Nephron progenitor cell (in vitro differentiated cells): ENCODE data around the gene CUZD1.

Experiments
- DNase-seq: peaks from one replicate; pipeline ENCODE4 v3.0.0; 2021
- H3K27ac Mint-ChIP-seq: 2 replicates; pipeline ENCODE4 v1.8.0; 2021; ENCODE audit warnings: mild to moderate bottlenecking, moderate library complexity, mixed read lengths
- H3K27me3 Mint-ChIP-seq: 2 replicates; pipeline ENCODE4 v1.8.0; 2021; ENCODE audit warnings: mild to moderate bottlenecking, low read depth, mixed read lengths; ENCODE audit not compliant: poor library complexity
- H3K36me3 Mint-ChIP-seq: 2 replicates; pipeline ENCODE4 v1.8.0; 2021; ENCODE audit warnings: low read depth, mixed read lengths
- H3K4me1 Mint-ChIP-seq: 2 replicates; pipeline ENCODE4 v1.8.0; 2021; ENCODE audit warnings: mixed read lengths
- H3K4me3 Mint-ChIP-seq: 2 replicates; pipeline ENCODE4 v1.8.0; 2021; ENCODE audit warnings: mild to moderate bottlenecking, moderate library complexity, mixed read lengths
- H3K9me3 Mint-ChIP-seq: 2 replicates; pipeline ENCODE4 v1.8.0; 2021; ENCODE audit warnings: mild to moderate bottlenecking, moderate library complexity, mixed read lengths
- TF ChIP-seq, protein P1 (sequence below): fragments of 200-600 bp; sonication (generic); IDR thresholded peaks from 2 replicates; pipeline ENCODE4 v1.5.0; 2021; ENCODE audit warnings: antibody characterized with exemption

The CUZD1 gene

DNA sequence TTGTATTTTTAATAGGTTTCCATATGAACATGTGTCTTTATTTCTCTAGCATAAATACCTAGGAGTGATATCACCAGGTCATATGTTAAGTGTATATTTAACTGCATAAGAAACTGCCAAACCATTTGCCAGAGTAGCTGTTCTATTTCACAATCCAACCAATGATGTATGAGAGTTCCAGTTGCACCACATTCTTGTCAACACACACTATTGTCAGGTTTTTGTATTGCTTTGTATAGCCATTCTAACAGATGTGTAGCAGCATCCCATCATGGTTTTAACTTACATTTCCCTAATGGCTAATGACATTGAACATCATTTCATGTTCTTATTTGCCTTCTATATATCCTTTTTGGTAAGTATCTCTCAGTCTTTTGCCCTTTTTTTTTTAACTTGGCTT, 4.1 kb downstream of the CUZD1 start:
- TF ChIP-seq, protein P1, sequence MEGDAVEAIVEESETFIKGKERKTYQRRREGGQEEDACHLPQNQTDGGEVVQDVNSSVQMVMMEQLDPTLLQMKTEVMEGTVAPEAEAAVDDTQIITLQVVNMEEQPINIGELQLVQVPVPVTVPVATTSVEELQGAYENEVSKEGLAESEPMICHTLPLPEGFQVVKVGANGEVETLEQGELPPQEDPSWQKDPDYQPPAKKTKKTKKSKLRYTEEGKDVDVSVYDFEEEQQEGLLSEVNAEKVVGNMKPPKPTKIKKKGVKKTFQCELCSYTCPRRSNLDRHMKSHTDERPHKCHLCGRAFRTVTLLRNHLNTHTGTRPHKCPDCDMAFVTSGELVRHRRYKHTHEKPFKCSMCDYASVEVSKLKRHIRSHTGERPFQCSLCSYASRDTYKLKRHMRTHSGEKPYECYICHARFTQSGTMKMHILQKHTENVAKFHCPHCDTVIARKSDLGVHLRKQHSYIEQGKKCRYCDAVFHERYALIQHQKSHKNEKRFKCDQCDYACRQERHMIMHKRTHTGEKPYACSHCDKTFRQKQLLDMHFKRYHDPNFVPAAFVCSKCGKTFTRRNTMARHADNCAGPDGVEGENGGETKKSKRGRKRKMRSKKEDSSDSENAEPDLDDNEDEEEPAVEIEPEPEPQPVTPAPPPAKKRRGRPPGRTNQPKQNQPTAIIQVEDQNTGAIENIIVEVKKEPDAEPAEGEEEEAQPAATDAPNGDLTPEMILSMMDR = no peak
- Mint-ChIP-seq H3K9me3 (peaks cover 5% of the 10 kb centered on the region), H3K27ac (no peak overlapping the region), H3K4me3 (no peak overlapping the region), H3K4me1 (no peaks in the 10 kb centered on the region), H3K27me3 (peaks cover 5% of the 10 kb centered on the region), H3K36me3 (no peaks in the 10 kb centered on the region)
- no peak for DNase-seq

DNA sequence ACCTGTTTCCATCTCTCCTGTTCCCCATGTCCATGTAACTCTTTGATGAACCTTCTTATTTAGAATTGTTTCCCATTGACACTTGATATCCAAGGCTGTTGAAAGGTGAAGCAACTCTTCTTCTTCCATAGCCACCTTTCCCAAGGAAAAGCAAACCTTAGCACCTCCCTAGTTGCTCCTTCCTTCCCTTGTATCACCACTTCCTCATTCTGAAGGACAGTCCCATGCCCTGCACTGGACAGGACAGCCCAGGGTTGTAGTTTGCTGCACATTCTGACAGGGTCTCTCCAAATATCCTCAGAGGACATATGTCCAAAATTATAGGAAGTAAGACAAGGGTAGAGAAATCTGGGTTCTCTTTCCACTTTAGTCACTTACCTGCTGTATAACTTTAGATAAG, 6.2 kb downstream of the CUZD1 start:
- Mint-ChIP-seq H3K27me3 (peaks cover 9% of the 10 kb centered on the region), H3K27ac (no peak overlapping the region), H3K4me3 (no peak overlapping the region), H3K9me3 (peaks cover 5% of the 10 kb centered on the region), H3K36me3 (no peaks in the 10 kb centered on the region), H3K4me1 (no peaks in the 10 kb centered on the region)
- no peak for DNase-seq
- TF ChIP-seq, protein P1 = no peak

DNA sequence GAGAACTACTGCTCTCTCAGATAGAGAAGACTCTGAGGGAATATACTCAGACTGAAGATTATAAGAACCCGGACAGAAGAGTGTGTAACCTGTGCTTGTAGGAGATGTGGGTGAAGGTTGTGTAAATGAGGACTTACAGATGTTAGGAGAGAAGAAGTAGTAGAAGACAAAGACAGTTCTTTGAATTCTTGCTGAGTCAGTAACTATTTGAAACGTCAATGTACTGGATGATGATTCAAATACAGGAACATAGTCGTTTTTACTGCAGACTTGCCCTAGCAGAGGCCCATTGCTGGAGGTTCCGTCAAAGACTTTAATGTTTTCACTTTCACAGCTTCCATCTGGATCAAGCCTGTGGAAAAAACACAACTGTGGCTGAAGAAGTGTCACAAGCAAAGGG, 6.8 kb downstream of the CUZD1 start:
- no peak for DNase-seq
- Mint-ChIP-seq H3K27ac (no peak overlapping the region), H3K9me3 (peaks cover 5% of the 10 kb centered on the region), H3K4me1 (no peaks in the 10 kb centered on the region), H3K36me3 (no peaks in the 10 kb centered on the region), H3K27me3 (peaks cover 9% of the 10 kb centered on the region), H3K4me3 (no peak overlapping the region)
- TF ChIP-seq, protein P1 = no peak

DNA sequence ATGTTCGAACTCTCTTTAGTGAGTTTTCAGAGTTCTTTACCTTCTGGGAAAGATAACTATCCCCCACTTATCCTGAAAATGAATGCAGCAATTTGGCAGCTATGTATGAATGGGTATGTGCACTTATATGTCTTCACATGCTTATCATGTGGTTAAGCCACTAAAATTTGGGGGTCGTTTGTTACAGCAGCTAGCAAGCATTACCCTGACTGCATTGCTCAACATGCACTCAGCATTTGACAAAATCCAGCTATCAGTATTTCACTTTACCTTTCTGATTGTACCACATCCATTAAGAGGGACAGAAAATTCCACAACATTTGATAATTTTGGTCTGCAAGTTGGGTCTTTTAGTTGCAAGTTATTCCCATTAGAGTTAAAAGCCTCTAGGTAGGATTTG, 9.7 kb downstream of the CUZD1 start:
- no peaks in the 10 kb centered on the region for H3K36me3 Mint-ChIP-seq
- no peaks in the 10 kb centered on the region for H3K4me1 Mint-ChIP-seq
- no peak overlapping the region for H3K27ac Mint-ChIP-seq
- no peak for DNase-seq
- no peaks in the 10 kb centered on the region for H3K9me3 Mint-ChIP-seq
- TF ChIP-seq, protein P1 = no peak
- no peak overlapping the region for H3K4me3 Mint-ChIP-seq
- peaks cover 4% of the 10 kb centered on the region for H3K27me3 Mint-ChIP-seq

DNA sequence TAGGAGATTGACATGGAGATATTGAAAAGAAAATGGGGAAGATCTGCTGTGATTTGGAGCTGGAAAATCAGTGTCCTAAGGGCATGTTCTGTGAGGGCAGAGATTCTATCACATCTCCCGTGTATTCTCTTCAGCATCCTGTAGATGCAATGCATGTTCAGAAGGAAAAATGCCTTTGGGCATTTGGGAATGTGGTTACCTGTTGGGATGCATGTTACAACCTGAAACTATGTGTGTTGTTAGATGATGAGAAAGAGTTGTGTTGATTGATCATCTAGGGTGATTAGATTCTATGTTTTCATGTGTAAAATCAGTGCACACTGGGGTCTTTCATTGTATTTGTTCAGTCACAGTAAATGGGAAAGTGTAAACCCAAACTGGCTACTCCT, 14.7 kb downstream of the CUZD1 start:
- Mint-ChIP-seq H3K27ac (no peak overlapping the region), H3K9me3 (no peaks in the 10 kb centered on the region), H3K4me1 (no peaks in the 10 kb centered on the region), H3K4me3 (no peak overlapping the region), H3K36me3 (no peaks in the 10 kb centered on the region), H3K27me3 (peaks cover 20% of the 10 kb centered on the region)
- no peak for DNase-seq
- TF ChIP-seq, protein P1 = no peak

DNA sequence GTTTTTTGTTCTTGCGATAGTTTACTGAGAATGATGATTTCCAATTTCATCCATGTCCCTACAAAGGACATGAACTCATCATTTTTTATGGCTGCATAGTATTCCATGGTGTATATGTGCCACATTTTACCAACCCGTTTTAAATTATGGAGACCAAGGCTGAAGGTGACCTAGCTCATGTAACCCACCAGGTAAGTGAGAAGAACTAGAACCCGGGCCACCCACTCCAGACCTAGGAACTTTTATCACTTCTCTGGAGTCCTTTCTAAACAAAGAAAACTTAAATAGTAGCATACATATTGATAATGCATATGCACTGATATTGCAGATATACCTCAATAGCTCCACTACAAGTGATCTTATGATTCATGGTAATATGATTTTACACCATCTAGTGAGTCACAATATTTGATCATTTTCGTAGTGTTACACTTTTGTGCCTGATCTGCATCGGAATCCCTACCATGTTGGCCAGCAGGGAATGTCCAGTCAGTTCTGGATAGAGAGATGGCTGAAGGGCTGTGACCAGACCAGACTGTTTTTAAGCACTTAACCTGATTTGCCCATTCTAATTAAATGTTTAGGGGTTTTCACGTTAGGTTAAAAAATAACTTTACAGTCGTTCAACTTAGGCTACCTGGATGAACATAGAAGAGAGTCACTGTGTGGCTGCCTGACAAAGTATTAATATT, 15.2 kb downstream of the CUZD1 start:
- no peak overlapping the region for H3K4me3 Mint-ChIP-seq
- TF ChIP-seq, protein P1 = no peak
- peaks cover 20% of the 10 kb centered on the region for H3K27me3 Mint-ChIP-seq
- no peak overlapping the region for H3K27ac Mint-ChIP-seq
- no peak for DNase-seq
- H3K36me3 Mint-ChIP-seq = no peaks in the 10 kb centered on the region
- H3K4me1 Mint-ChIP-seq = peaks cover 4% of the 10 kb centered on the region
- no peaks in the 10 kb centered on the region for H3K9me3 Mint-ChIP-seq
